ENCODE data around the gene RFT1.

RFT1 gene

DNA sequence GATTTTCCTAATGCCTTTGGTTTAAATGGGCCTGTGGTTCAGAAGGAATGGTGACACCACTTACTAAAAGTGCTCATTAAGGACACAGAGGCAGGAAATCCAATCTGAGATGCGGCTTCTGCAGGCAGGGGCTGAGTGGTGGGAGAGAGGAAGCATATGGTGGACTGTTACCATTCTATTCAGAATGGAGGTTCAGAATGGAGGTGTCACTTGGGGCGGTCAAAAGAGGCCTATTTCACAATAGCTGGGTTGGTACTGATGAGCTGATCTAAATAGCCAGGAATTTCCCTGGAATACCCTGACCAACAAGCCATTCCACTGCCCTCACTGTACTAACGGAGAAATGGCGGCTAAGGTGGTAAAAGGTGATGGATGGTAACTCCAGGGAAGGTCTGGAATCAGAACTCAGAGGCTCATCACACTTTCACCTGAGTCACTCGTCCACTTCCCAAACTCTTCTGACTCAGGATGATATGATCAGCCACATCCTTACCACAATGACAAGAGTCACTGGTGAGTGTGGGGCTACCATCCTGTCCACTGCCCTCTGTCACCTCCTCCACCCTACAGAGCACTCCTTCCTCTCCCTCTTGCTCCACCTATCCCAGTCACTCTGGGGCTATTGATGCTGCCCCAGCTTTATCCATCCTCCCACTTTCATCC is 15.7 kb downstream of the RFT1 start:
- H3K27me3 Mint-ChIP-seq (ENCODE audit: low read depth, poor library complexity) = no peaks in the 10 kb centered on the region
- no peak overlapping the region for H3K4me3 Mint-ChIP-seq
- TF ChIP-seq, protein P1, sequence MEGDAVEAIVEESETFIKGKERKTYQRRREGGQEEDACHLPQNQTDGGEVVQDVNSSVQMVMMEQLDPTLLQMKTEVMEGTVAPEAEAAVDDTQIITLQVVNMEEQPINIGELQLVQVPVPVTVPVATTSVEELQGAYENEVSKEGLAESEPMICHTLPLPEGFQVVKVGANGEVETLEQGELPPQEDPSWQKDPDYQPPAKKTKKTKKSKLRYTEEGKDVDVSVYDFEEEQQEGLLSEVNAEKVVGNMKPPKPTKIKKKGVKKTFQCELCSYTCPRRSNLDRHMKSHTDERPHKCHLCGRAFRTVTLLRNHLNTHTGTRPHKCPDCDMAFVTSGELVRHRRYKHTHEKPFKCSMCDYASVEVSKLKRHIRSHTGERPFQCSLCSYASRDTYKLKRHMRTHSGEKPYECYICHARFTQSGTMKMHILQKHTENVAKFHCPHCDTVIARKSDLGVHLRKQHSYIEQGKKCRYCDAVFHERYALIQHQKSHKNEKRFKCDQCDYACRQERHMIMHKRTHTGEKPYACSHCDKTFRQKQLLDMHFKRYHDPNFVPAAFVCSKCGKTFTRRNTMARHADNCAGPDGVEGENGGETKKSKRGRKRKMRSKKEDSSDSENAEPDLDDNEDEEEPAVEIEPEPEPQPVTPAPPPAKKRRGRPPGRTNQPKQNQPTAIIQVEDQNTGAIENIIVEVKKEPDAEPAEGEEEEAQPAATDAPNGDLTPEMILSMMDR (IDR thresholded peaks at IDR 0.05) = no peak
- no peaks in the 10 kb centered on the region for H3K9me3 Mint-ChIP-seq
- peaks cover 24% of the 10 kb centered on the region for H3K36me3 Mint-ChIP-seq (ENCODE audit: low read depth)
- H3K27ac Mint-ChIP-seq = no peak overlapping the region
- DNase-seq = no peak
- peaks cover 4% of the 10 kb centered on the region for H3K4me1 Mint-ChIP-seq

GRCh38 chr3:53114011-53114400 is 16.2 kb downstream of the RFT1 start:
- Mint-ChIP-seq H3K4me1 (peaks cover 4% of the 10 kb centered on the region), H3K27ac (no peak overlapping the region), H3K27me3 (ENCODE audit: low read depth, poor library complexity) (no peaks in the 10 kb centered on the region), H3K36me3 (ENCODE audit: low read depth) (peaks cover 29% of the 10 kb centered on the region), H3K4me3 (no peak overlapping the region), H3K9me3 (no peaks in the 10 kb centered on the region)
- DNase-seq = peak; percentile 84
- TF ChIP-seq, protein P1 (IDR thresholded peaks at IDR 0.05) = peak; percentile 90

GRCh38 chr3:53113293-53114010 is 16.8 kb downstream of the RFT1 start:
- H3K27ac Mint-ChIP-seq = no peak overlapping the region
- peaks cover 2% of the 10 kb centered on the region for H3K27me3 Mint-ChIP-seq (ENCODE audit: low read depth, poor library complexity)
- H3K4me1 Mint-ChIP-seq = peaks cover 4% of the 10 kb centered on the region
- H3K36me3 Mint-ChIP-seq (ENCODE audit: low read depth) = peaks cover 32% of the 10 kb centered on the region
- no peaks in the 10 kb centered on the region for H3K9me3 Mint-ChIP-seq
- TF ChIP-seq, protein P1 (IDR thresholded peaks at IDR 0.05) = no peak
- no peak for DNase-seq
- no peak overlapping the region for H3K4me3 Mint-ChIP-seq

- TF ChIP-seq, protein P1 (IDR thresholded peaks at IDR 0.05) = no peak
- no peak overlapping the region for H3K4me3 Mint-ChIP-seq
- H3K27ac Mint-ChIP-seq = no peak overlapping the region
- peaks cover 4% of the 10 kb centered on the region for H3K4me1 Mint-ChIP-seq
- peaks cover 2% of the 10 kb centered on the region for H3K27me3 Mint-ChIP-seq (ENCODE audit: low read depth, poor library complexity)
- no peak for DNase-seq
- H3K9me3 Mint-ChIP-seq = no peaks in the 10 kb centered on the region
- peaks cover 37% of the 10 kb centered on the region for H3K36me3 Mint-ChIP-seq (ENCODE audit: low read depth)
Measured at GRCh38 chr3:53111822-53112221, 18.4 kb downstream of the RFT1 start.

GRCh38 chr3:53109891-53110771 is 20.1 kb downstream of the RFT1 start:
- Mint-ChIP-seq H3K27me3 (ENCODE audit: low read depth, poor library complexity) (peaks cover 2% of the 10 kb centered on the region), H3K4me3 (no peak overlapping the region), H3K27ac (no peak overlapping the region), H3K4me1 (peaks cover 7% of the 10 kb centered on the region), H3K9me3 (no peaks in the 10 kb centered on the region), H3K36me3 (ENCODE audit: low read depth) (peaks cover 50% of the 10 kb centered on the region)
- no peak for DNase-seq
- TF ChIP-seq, protein P1 (IDR thresholded peaks at IDR 0.05) = peak; percentile 14

All from nephron progenitor cell (in vitro differentiated cells).